Heart left ventricle (tissue), 16 donors: ENCODE measurements around the gene SPATA2. TPM values are rescaled to one million over a fixed set of nuclear protein-coding genes. Genes with fewer than 3 reads are reported as not detected.
A peak's percentile ranks its signal among the peaks of the same experiment; 100 is the strongest.

ENCODE experiments used
- ATAC-seq, 4 donors: fragments of 200-7000 bp; cut with Tn5 transposase; one replicate each; pipeline ENCODE4 v1.9.1; 2020 to 2022; ENCODE audit warnings: moderate library complexity in 4 of 4, mild to moderate bottlenecking in 3 of 4, moderate number of reproducible peaks in 1 of 4
- DNase-seq, 5 donors: peaks; one replicate each; pipeline ENCODE4 v3.0.0-alpha.2; 2020
- H3K27ac ChIP-seq, 12 donors: fragments of 200-600 bp; sonication (generic) in 4 of 12; one replicate each; pipeline versions ENCODE4 v1.5.0 to v1.8.0; 2016 to 2022; ENCODE audit warnings: mild to moderate bottlenecking in 2 of 12
- H3K27me3 ChIP-seq, 9 donors: fragments of 200-600 bp; sonication (generic) in 2 of 9; one replicate each; pipeline versions ENCODE4 v1.5.1 to v1.8.0; 2016 to 2022; ENCODE audit warnings: mild to moderate bottlenecking in 3 of 9
- H3K36me3 ChIP-seq, 9 donors: fragments of 200-600 bp; sonication (generic) in 2 of 9; one replicate each; pipeline versions ENCODE4 v1.5.0 to v1.8.0; 2018 to 2022; ENCODE audit warnings: mild to moderate bottlenecking in 2 of 9
- H3K4me1 ChIP-seq, 12 donors: fragments of 200-600 bp; sonication (generic) in 4 of 12; one replicate each; pipeline versions ENCODE4 v1.5.0 to v1.8.0; 2016 to 2022; ENCODE audit warnings: mild to moderate bottlenecking in 3 of 12
- H3K4me3 ChIP-seq, 12 donors: fragments of 200-600 bp; sonication (generic) in 4 of 12; one replicate each; pipeline versions ENCODE4 v1.5.0 to v1.8.0; 2017 to 2022; ENCODE audit warnings: mild to moderate bottlenecking in 9 of 12, moderate library complexity in 4 of 12
- H3K9me3 ChIP-seq, 12 donors: fragments of 200-600 bp; sonication (generic) in 4 of 12; one replicate each; pipeline versions ENCODE4 v1.5.0 to v1.8.0; 2016 to 2022; ENCODE audit warnings: mild to moderate bottlenecking in 1 of 12
- POLR2A ChIP-seq, 2 donors: fragments of 450-650 bp; IDR thresholded peaks; one replicate each; pipeline ENCODE4 v1.6.1; 2017; ENCODE audit warnings: antibody characterized with exemption in 2 of 2, mild to moderate bottlenecking in 2 of 2, moderate library complexity in 2 of 2
- WGBS, 4 donors: extraction: QIAGEN DNeasy Blood & Tissue Kit in 2 of 4; methylation state at CpG; one replicate each; pipeline versions ENCODE4 v1.1.5 to v1.1.7; 2013 to 2018; 5-methylcytosine and 5-hydroxymethylcytosine counted together
- intact Hi-C, 10 donors: fragments of 100-400 bp; cut with DNase I; formaldehyde crosslinking; loops; one replicate each; pipeline versions ENCODE4 v1.11.1 to v1.14.2; 2022
- polyA plus RNA-seq, 2 donors: library from polyadenylated mRNA; stranded (reverse); fragments of 200-250 nt; gene quantifications; one replicate each; pipeline ENCODE4 v1.2.3, GENCODE V29; 2013
- total RNA-seq, 9 donors: library from RNA; depleted of rRNA in 2 of 9; stranded (reverse); fragments of >200 nt in 2 of 9; fragmentation: NEBNext Ultra II Directional in 3 of 9; extraction: Animal tissue kit (Norgen Biotek cat#: 25700) in 3 of 9; gene quantifications; one replicate each; pipeline versions ENCODE4 v1.1.0 to v1.2.4, GENCODE V29; 2016 to 2023
- TF ChIP-seq, protein P1 (sequence below), 12 donors: fragments of 200-600 bp; sonication (generic) in 4 of 12; IDR thresholded peaks; one replicate each; pipeline versions ENCODE4 v1.5.0 to v1.8.0; 2018 to 2022; ENCODE audit warnings: antibody characterized with exemption in 12 of 12, mild to moderate bottlenecking in 5 of 12
- donor health status: ischemic (EF 13 %, LVEDD 7.1; RV severe dilation, severe dysfunction).
- donor health status: healthy with polysubstance abuse.
- donor health status: DM: no; HTN: yes; CAD: no.
- donor health status: DM: no; HTN: no; CAD: no.
- donor health status: ischemic (EF 25% LVEDD 6.9; RV normal size, moderate dysfunction).
- donor health status: ischemic (EF 25% LVEDD 5.7; RV mildly dilated, moderate dysfunction).
- donor health status: healthy.
- donor health status: DM: yes; HTN: yes; CAD: no.
- donor health status: ischemic (EF 35%, LVEDD 5.7; RV mildly dilated, moderate dysfunction).
- donor health status: nonischemic (EF 11% LVEDD 7.7; RV severe dilation, severe dysfunction).
- donor health status: DM: yes; HTN: yes; CAD: no.
- donor health status: PGD.
- donor health status: ischemic (EF 29% LVEDD 5.4; RV normal size, mild dysfunction).
- donor health status: nonischemic (EF 23%, LVEDD 6.1; RV moderate dilation, normal function).

Gene SPATA2
- total and polyA plus RNA-seq, 11 donors: 4.3 to 9.3 (median 7.8) TPM

DNA sequence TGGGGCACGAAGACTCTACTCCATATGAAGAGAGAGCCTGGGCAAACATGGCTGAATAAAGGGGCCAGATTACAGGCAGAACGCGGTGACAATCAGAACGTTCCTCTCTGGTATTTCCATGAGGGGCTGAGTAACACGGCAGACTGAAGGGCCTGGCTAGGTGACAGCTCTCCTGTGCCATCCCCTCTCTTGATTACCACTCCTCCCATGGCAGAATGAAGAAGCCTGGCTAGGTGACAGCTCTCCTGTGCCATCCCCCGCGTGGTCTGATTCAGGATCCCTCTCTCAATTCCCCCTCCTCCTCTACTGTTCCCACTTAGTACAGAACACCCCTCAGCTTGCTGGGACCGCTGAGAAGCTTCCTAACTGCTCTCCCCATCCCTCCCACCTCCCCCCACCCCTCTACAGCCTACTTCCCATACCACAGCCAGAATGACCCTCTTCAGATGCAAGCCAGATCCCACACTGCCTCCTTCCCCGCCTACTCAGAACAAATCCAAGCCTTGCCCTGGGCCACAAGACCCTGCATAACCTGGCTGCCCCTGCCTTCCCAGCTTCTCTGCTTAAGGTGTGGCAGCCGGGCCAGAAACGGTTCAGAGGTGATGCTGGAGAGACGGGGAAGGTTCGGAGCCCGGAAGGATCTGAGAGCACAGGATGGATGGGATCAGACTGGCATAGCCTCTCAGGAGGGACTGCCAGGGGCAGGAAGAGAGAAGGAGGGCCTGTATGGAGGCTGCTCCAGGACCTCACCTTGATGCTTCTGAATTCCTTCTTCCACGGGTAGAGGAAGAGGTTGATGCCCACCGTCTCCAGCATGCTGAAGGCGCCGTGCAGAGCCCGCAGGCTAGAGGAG, 7.7 kb downstream of the SPATA2 start:
- no peak for TF ChIP-seq POLR2A (IDR thresholded peaks at IDR 0.05)
- TF ChIP-seq, protein P1, sequence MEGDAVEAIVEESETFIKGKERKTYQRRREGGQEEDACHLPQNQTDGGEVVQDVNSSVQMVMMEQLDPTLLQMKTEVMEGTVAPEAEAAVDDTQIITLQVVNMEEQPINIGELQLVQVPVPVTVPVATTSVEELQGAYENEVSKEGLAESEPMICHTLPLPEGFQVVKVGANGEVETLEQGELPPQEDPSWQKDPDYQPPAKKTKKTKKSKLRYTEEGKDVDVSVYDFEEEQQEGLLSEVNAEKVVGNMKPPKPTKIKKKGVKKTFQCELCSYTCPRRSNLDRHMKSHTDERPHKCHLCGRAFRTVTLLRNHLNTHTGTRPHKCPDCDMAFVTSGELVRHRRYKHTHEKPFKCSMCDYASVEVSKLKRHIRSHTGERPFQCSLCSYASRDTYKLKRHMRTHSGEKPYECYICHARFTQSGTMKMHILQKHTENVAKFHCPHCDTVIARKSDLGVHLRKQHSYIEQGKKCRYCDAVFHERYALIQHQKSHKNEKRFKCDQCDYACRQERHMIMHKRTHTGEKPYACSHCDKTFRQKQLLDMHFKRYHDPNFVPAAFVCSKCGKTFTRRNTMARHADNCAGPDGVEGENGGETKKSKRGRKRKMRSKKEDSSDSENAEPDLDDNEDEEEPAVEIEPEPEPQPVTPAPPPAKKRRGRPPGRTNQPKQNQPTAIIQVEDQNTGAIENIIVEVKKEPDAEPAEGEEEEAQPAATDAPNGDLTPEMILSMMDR (IDR thresholded peaks at IDR 0.05): no peak
- peaks cover 0 to 71% (median 47%) of the 10 kb centered on the region in 9 donors for H3K36me3 ChIP-seq
- peak in 3 of 4 donors; percentile 9 to 38 (median 15) for ATAC-seq
- H3K27me3 ChIP-seq: no peaks in the 10 kb centered on the region
- H3K4me3 ChIP-seq: no peak overlapping the region
- H3K27ac ChIP-seq: peak overlapping the region in 8 of 12 donors; percentile 13 to 85 (median 42)
- H3K4me1 ChIP-seq: peaks cover 3 to 56% (median 24%) of the 10 kb centered on the region in 12 donors
- DNase-seq: peak in 1 of 5 donors; percentile 49
- no peaks in the 10 kb centered on the region for H3K9me3 ChIP-seq
- intact Hi-C loops: no loop called here
- WGBS, 4 donors: 79 to 87% (median 86%) methylated on average over 18 to 19 of the region's 19 CpGs

DNA sequence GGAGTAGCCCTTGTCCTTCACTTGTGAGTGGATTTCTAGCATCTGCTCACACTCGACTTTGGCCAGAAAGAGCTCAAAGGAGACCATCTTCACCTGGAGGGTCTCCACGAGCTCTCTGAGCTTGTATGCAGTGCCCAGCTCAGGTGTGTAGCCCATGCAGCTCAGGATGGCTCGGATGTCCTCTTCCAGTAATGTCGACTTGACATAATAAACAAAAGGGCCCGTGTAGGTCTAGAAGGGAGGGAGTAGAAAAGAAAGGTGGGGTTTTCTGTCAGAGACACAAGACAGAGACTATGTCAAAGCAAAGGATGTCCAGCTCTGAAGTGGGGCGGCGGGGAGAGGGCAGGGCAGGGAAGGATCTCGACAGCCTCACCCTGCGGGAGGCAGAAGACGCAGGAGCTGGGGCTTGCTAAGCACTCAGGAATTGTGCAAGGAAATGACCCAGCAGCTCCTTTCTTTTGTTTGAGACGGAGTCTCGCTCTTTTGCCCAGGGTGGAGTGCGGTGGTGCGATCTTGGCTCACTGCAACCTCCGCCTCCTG, 8.6 kb downstream of the SPATA2 start:
- ATAC-seq: peak in 1 of 4 donors; percentile 12
- Histone ChIP-seq H3K9me3 (no peaks in the 10 kb centered on the region), H3K4me3 (no peak overlapping the region), H3K36me3 (peaks cover 0 to 75% (median 49%) of the 10 kb centered on the region in 9 donors), H3K27me3 (no peaks in the 10 kb centered on the region), H3K27ac (peak overlapping the region in 10 of 12 donors; percentile 26 to 85 (median 60)), H3K4me1 (peaks cover 1 to 48% (median 19%) of the 10 kb centered on the region in 12 donors)
- 75 to 90% (median 85%) methylated on average over 15 of the region's 15 CpGs for WGBS, 4 donors
- no peak for DNase-seq
- intact Hi-C loops: no loop called here
- TF ChIP-seq POLR2A (IDR thresholded peaks at IDR 0.05): no peak
- TF ChIP-seq, protein P1 (IDR thresholded peaks at IDR 0.05): no peak

DNA sequence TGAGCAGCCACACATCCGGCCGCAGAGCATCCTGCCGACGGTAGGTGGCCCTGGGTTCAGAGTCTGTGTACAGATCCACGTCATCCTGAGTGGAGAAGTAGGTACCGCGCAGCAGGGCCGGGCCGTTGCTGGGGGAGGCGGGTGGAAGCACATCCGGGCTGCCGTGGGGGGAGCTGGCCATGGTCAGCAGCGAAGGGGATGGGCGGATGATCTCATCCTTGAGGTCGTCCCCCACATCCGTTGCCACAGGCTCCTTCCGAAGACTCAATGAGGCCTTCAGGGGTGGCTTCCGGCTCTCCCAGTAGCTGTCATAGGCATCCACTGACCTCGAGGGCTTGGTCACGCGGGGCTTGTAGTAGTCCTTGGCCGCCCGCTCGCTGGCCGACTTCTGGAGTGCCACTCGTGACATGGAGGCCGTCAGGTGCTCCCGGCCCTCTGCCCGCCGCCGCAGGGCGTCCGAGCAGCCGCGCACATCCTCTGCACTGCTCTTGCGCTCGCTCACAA, 9.2 kb downstream of the SPATA2 start:
- Histone ChIP-seq H3K9me3 (no peaks in the 10 kb centered on the region), H3K4me1 (peaks cover 0 to 48% (median 18%) of the 10 kb centered on the region in 12 donors), H3K36me3 (peaks cover 0 to 75% (median 49%) of the 10 kb centered on the region in 9 donors), H3K4me3 (no peak overlapping the region), H3K27ac (peak overlapping the region in 10 of 12 donors; percentile 26 to 85 (median 60)), H3K27me3 (no peaks in the 10 kb centered on the region)
- 75 to 96% (median 82%) methylated on average over 13 to 37 of the region's 37 CpGs for WGBS, 4 donors
- no peak for TF ChIP-seq POLR2A (IDR thresholded peaks at IDR 0.05)
- TF ChIP-seq, protein P1 (IDR thresholded peaks at IDR 0.05): no peak
- intact Hi-C loops: no loop called here
- ATAC-seq (peak in 3 of 4 donors; percentile 2 to 62 (median 2)), DNase-seq (peak in 3 of 5 donors; percentile 49 to 52 (median 50))
